ENCODE measurements around the gene CREB3L1. TPM values are rescaled to one million over a fixed set of nuclear protein-coding genes. Genes with fewer than 3 reads are reported as not detected.

The CREB3L1 gene
- total and polyA plus RNA-seq, 2 donors from 2014 or later, result 2.5 to 7.3 TPM

- FAIRE-seq (no peak), DNase-seq (no peak)
- intact Hi-C loops (cut with DNase I), result no loop called here
- TF ChIP-seq CTCF (IDR thresholded peaks at IDR 0.05; ENCODE audit: borderline replicate concordance, extremely low read depth, insufficient read depth), result no peak
- Histone ChIP-seq H3K27ac (ENCODE audit: low read depth in 2 of 2, low read length in 2 of 2) (no peak overlapping the region), H3K36me3 (ENCODE audit: control insufficient read depth in 2 of 3, insufficient read depth in 3 of 3, low read length in 3 of 3) (no peaks in the 10 kb centered on the region), H3K9ac (ENCODE audit: low read length in 3 of 3) (no peak overlapping the region), H3K9me3 (ENCODE audit: control insufficient read depth in 2 of 3, insufficient read depth in 1 of 3, low read length in 3 of 3) (no peaks in the 10 kb centered on the region), H3K27me3 (ENCODE audit: control insufficient read depth, insufficient read depth, low read length) (no peaks in the 10 kb centered on the region), H3K4me1 (ENCODE audit: control insufficient read depth in 2 of 3, insufficient read depth in 2 of 3, low read depth in 1 of 3, low read length in 3 of 3) (peaks cover 0 to 31% (median 27%) of the 10 kb centered on the region in 3 donors), H3K4me3 (ENCODE audit: low read length in 3 of 3) (no peak overlapping the region)
Measured at GRCh38 chr11:46353698-46354097, 76.2 kb downstream of the CREB3L1 start.

GRCh38 chr11:46356924-46357482 lies 79.5 kb downstream of the CREB3L1 start:
- no peak for TF ChIP-seq CTCF (IDR thresholded peaks at IDR 0.05; ENCODE audit: borderline replicate concordance, extremely low read depth, insufficient read depth)
- Histone ChIP-seq H3K27me3 (ENCODE audit: control insufficient read depth, insufficient read depth, low read length) (no peaks in the 10 kb centered on the region), H3K9me3 (ENCODE audit: control insufficient read depth in 2 of 3, insufficient read depth in 1 of 3, low read length in 3 of 3) (no peaks in the 10 kb centered on the region), H3K9ac (ENCODE audit: low read length in 3 of 3) (no peak overlapping the region), H3K4me1 (ENCODE audit: control insufficient read depth in 2 of 3, insufficient read depth in 2 of 3, low read depth in 1 of 3, low read length in 3 of 3) (peaks cover 0 to 22% (median 20%) of the 10 kb centered on the region in 3 donors), H3K4me3 (ENCODE audit: low read length in 3 of 3) (no peak overlapping the region), H3K27ac (ENCODE audit: low read depth in 2 of 2, low read length in 2 of 2) (no peak overlapping the region), H3K36me3 (ENCODE audit: control insufficient read depth in 2 of 3, insufficient read depth in 3 of 3, low read length in 3 of 3) (no peaks in the 10 kb centered on the region)
- FAIRE-seq, result no peak
- no peak for DNase-seq
- intact Hi-C loops (cut with DNase I), result no loop called here

GRCh38 chr11:46357483-46357936 lies 80.0 kb downstream of the CREB3L1 start:
- Histone ChIP-seq H3K27me3 (ENCODE audit: control insufficient read depth, insufficient read depth, low read length) (no peaks in the 10 kb centered on the region), H3K4me3 (ENCODE audit: low read length in 3 of 3) (no peak overlapping the region), H3K27ac (ENCODE audit: low read depth in 2 of 2, low read length in 2 of 2) (peak overlapping the region; percentile 42 to 57), H3K9ac (ENCODE audit: low read length in 3 of 3) (no peak overlapping the region), H3K4me1 (ENCODE audit: control insufficient read depth in 2 of 3, insufficient read depth in 2 of 3, low read depth in 1 of 3, low read length in 3 of 3) (peaks cover 0 to 25% (median 19%) of the 10 kb centered on the region in 3 donors), H3K9me3 (ENCODE audit: control insufficient read depth in 2 of 3, insufficient read depth in 1 of 3, low read length in 3 of 3) (no peaks in the 10 kb centered on the region), H3K36me3 (ENCODE audit: control insufficient read depth in 2 of 3, insufficient read depth in 3 of 3, low read length in 3 of 3) (no peaks in the 10 kb centered on the region)
- no peak for FAIRE-seq
- intact Hi-C loops (cut with DNase I), result no loop called here
- no peak for DNase-seq
- TF ChIP-seq CTCF (IDR thresholded peaks at IDR 0.05; ENCODE audit: borderline replicate concordance, extremely low read depth, insufficient read depth), result no peak

- intact Hi-C loops (cut with DNase I), result no loop called here
- no peaks in the 10 kb centered on the region for H3K9me3 ChIP-seq (ENCODE audit: control insufficient read depth in 2 of 3, insufficient read depth in 1 of 3, low read length in 3 of 3)
- no peak overlapping the region for H3K4me3 ChIP-seq (ENCODE audit: low read length in 3 of 3)
- no peaks in the 10 kb centered on the region for H3K27me3 ChIP-seq (ENCODE audit: control insufficient read depth, insufficient read depth, low read length)
- DNase-seq, result no peak
- H3K4me1 ChIP-seq (ENCODE audit: control insufficient read depth in 2 of 3, insufficient read depth in 2 of 3, low read depth in 1 of 3, low read length in 3 of 3), result peaks cover 0 to 43% (median 24%) of the 10 kb centered on the region in 3 donors
- H3K27ac ChIP-seq (ENCODE audit: low read depth in 2 of 2, low read length in 2 of 2), result no peak overlapping the region
- no peak overlapping the region for H3K9ac ChIP-seq (ENCODE audit: low read length in 3 of 3)
- no peak for FAIRE-seq
- no peak for TF ChIP-seq CTCF (IDR thresholded peaks at IDR 0.05; ENCODE audit: borderline replicate concordance, extremely low read depth, insufficient read depth)
- H3K36me3 ChIP-seq (ENCODE audit: control insufficient read depth in 2 of 3, insufficient read depth in 3 of 3, low read length in 3 of 3), result no peaks in the 10 kb centered on the region
Measured at GRCh38 chr11:46359953-46360352, 82.5 kb downstream of the CREB3L1 start.

Data from kidney (tissue), 14 donors.